Karpas-422 (cell line): ENCODE results near the gene SNRPF. TPM values are rescaled to one million over a fixed set of nuclear protein-coding genes. Genes with fewer than 3 reads are reported as not detected.

Experiments
- DNase-seq: peaks from one replicate; pipeline ENCODE4 v3.0.0-alpha.2; 2015
- H2AFZ ChIP-seq: fragments of 200-600 bp; sonication (generic); 2 replicates; pipeline ENCODE4 v1.6.1; 2014; ENCODE audit warnings: antibody characterized with exemption, low read length, mixed read lengths
- H3K27ac ChIP-seq: fragments of 200-600 bp; sonication (generic); 2 replicates; pipeline ENCODE4 v1.5.1; 2014; ENCODE audit warnings: mild to moderate bottlenecking, low read length, moderate library complexity
- H3K27me3 ChIP-seq: fragments of 200-600 bp; sonication (generic); 2 replicates; pipeline ENCODE4 v1.6.1; 2014; ENCODE audit warnings: low read length, mixed read lengths
- H3K36me3 ChIP-seq: fragments of 200-600 bp; sonication (generic); 2 replicates; pipeline ENCODE4 v1.6.1; 2014; ENCODE audit warnings: low read length, mixed read lengths; ENCODE audit not compliant: insufficient read depth
- H3K4me1 ChIP-seq: fragments of 200-600 bp; sonication (generic); 2 replicates; pipeline ENCODE4 v1.6.1; 2014; ENCODE audit warnings: mild to moderate bottlenecking, low read length, mixed read lengths
- H3K4me2 ChIP-seq: fragments of 200-600 bp; sonication (generic); 2 replicates; pipeline ENCODE4 v1.6.1; 2014; ENCODE audit warnings: low read length, low read depth, mild to moderate bottlenecking; ENCODE audit not compliant: poor library complexity, severe bottlenecking
- H3K4me3 ChIP-seq: fragments of 200-600 bp; sonication (generic); 2 replicates; pipeline ENCODE4 v1.5.1; 2014; ENCODE audit warnings: mild to moderate bottlenecking, antibody characterized with exemption, low read length, mixed read lengths
- H3K79me2 ChIP-seq: fragments of 200-600 bp; sonication (generic); 2 replicates; pipeline ENCODE4 v1.6.1; 2014; ENCODE audit warnings: mild to moderate bottlenecking, low read length, mixed read lengths
- H3K9ac ChIP-seq: fragments of 200-600 bp; sonication (generic); 2 replicates; pipeline ENCODE4 v1.6.0; 2014; ENCODE audit warnings: low read length
- H3K9me2 ChIP-seq: fragments of 200-600 bp; sonication (generic), shearing (Covaris generic); replicated peaks from 2 replicates; pipeline ENCODE4 v1.6.0; 2014; ENCODE audit warnings: mild to moderate bottlenecking, low read length, moderate library complexity; ENCODE audit not compliant: insufficient read depth
- H3K9me3 ChIP-seq: fragments of 300-700, 200-600 bp; sonication (generic); 2 replicates; pipeline ENCODE4 v1.6.1; 2014; ENCODE audit warnings: low read length, mixed read lengths
- H4K20me1 ChIP-seq: fragments of 200-600 bp; sonication (generic); 2 replicates; pipeline ENCODE4 v1.6.1; 2014; ENCODE audit warnings: mild to moderate bottlenecking, antibody characterized with exemption, low read length, low read depth; ENCODE audit not compliant: insufficient read depth
- total RNA-seq: library from RNA; depleted of rRNA; stranded (reverse); fragments of >200 nt; shearing (Covaris generic); gene quantifications from 2 replicates; pipeline ENCODE4 v1.2.3, GENCODE V29; 2014; ENCODE audit warnings: low replicate concordance

Gene SNRPF
- total RNA-seq, 1 experiment from 2014 or later: 41.4 TPM

- no peak overlapping the region for H3K27ac ChIP-seq
Measured at GRCh38 chr12:95863337-95863736, 4.6 kb downstream of the SNRPF start.

GRCh38 chr12:95870897-95871296, 12.1 kb downstream of the SNRPF start:
- peaks cover 25% of the 10 kb centered on the region; the same call in 1 of the 2 replicates for H3K36me3 ChIP-seq
- no peaks in the 10 kb centered on the region for H3K9me3 ChIP-seq
- no peaks in the 10 kb centered on the region for H3K4me1 ChIP-seq
- H2AFZ ChIP-seq: no peak overlapping the region
- peaks cover 4% of the 10 kb centered on the region; the same call in 1 of the 2 replicates for H3K79me2 ChIP-seq
- no peak overlapping the region for H3K27ac ChIP-seq
- no peaks in the 10 kb centered on the region for H4K20me1 ChIP-seq
- no peaks in the 10 kb centered on the region for H3K27me3 ChIP-seq
- DNase-seq: no peak
- no peaks in the 10 kb centered on the region for H3K9me2 ChIP-seq
- H3K4me2 ChIP-seq: no peak overlapping the region
- H3K4me3 ChIP-seq: no peak overlapping the region
- no peak overlapping the region for H3K9ac ChIP-seq

More at GRCh38 chr12:95863337-95863736, 4.6 kb downstream of the SNRPF start:
- Histone ChIP-seq H4K20me1 (0 out of 2 replicates have a peak, but pooled peaks cover 9% of the 10 kb centered on the region), H3K27me3 (no peaks in the 10 kb centered on the region), H3K79me2 (peaks cover 71% of the 10 kb centered on the region), H3K9me3 (no peaks in the 10 kb centered on the region), H3K4me1 (peaks cover 12% of the 10 kb centered on the region), H3K36me3 (peaks cover 63% of the 10 kb centered on the region), H2AFZ (no peak overlapping the region), H3K4me3 (no peak overlapping the region), H3K9ac (no peak overlapping the region), H3K9me2 (no peaks in the 10 kb centered on the region), H3K4me2 (no peak overlapping the region)
- DNase-seq: no peak

GRCh38 chr12:95874452-95874851, 15.7 kb downstream of the SNRPF start:
- no peak overlapping the region for H3K4me3 ChIP-seq
- H3K9ac ChIP-seq: no peak overlapping the region
- H3K36me3 ChIP-seq: no peaks in the 10 kb centered on the region
- no peaks in the 10 kb centered on the region for H4K20me1 ChIP-seq
- H3K4me1 ChIP-seq: no peaks in the 10 kb centered on the region
- no peak overlapping the region for H3K4me2 ChIP-seq
- no peaks in the 10 kb centered on the region for H3K79me2 ChIP-seq
- no peaks in the 10 kb centered on the region for H3K9me3 ChIP-seq
- H3K9me2 ChIP-seq: no peaks in the 10 kb centered on the region
- H2AFZ ChIP-seq: no peak overlapping the region
- no peak overlapping the region for H3K27ac ChIP-seq
- H3K27me3 ChIP-seq: no peaks in the 10 kb centered on the region
- no peak for DNase-seq

- H3K36me3 ChIP-seq: no peaks in the 10 kb centered on the region
- DNase-seq: no peak
- no peak overlapping the region for H3K27ac ChIP-seq
- no peaks in the 10 kb centered on the region for H3K4me1 ChIP-seq
- H3K9me3 ChIP-seq: no peaks in the 10 kb centered on the region
- no peak overlapping the region for H2AFZ ChIP-seq
- H3K9ac ChIP-seq: no peak overlapping the region
- H3K27me3 ChIP-seq: no peaks in the 10 kb centered on the region
- H3K9me2 ChIP-seq: no peaks in the 10 kb centered on the region
- H4K20me1 ChIP-seq: no peaks in the 10 kb centered on the region
- H3K4me3 ChIP-seq: no peak overlapping the region
- no peak overlapping the region for H3K4me2 ChIP-seq
- H3K79me2 ChIP-seq: no peaks in the 10 kb centered on the region
Measured at GRCh38 chr12:95877622-95878021, 18.9 kb downstream of the SNRPF start.

GRCh38 chr12:95880895-95881294, 22.1 kb downstream of the SNRPF start:
- H3K9ac ChIP-seq: no peak overlapping the region
- no peaks in the 10 kb centered on the region for H3K36me3 ChIP-seq
- no peaks in the 10 kb centered on the region for H3K9me3 ChIP-seq
- no peak overlapping the region for H3K4me3 ChIP-seq
- H3K79me2 ChIP-seq: no peaks in the 10 kb centered on the region
- H3K9me2 ChIP-seq: no peaks in the 10 kb centered on the region
- no peaks in the 10 kb centered on the region for H4K20me1 ChIP-seq
- no peak for DNase-seq
- no peak overlapping the region for H3K4me2 ChIP-seq
- no peaks in the 10 kb centered on the region for H3K4me1 ChIP-seq
- no peaks in the 10 kb centered on the region for H3K27me3 ChIP-seq
- no peak overlapping the region for H3K27ac ChIP-seq
- no peak overlapping the region for H2AFZ ChIP-seq

- no peaks in the 10 kb centered on the region for H4K20me1 ChIP-seq
- DNase-seq: no peak
- no peak overlapping the region for H3K9ac ChIP-seq
- no peak overlapping the region for H3K4me2 ChIP-seq
- H3K4me3 ChIP-seq: no peak overlapping the region
- no peaks in the 10 kb centered on the region for H3K79me2 ChIP-seq
- no peaks in the 10 kb centered on the region for H3K36me3 ChIP-seq
- H2AFZ ChIP-seq: no peak overlapping the region
- no peaks in the 10 kb centered on the region for H3K4me1 ChIP-seq
- H3K27ac ChIP-seq: no peak overlapping the region
- H3K27me3 ChIP-seq: no peaks in the 10 kb centered on the region
- no peaks in the 10 kb centered on the region for H3K9me2 ChIP-seq
- H3K9me3 ChIP-seq: no peaks in the 10 kb centered on the region
Measured at GRCh38 chr12:95881331-95881955, 22.7 kb downstream of the SNRPF start.

- no peak overlapping the region for H3K4me2 ChIP-seq
- H3K9me2 ChIP-seq: no peaks in the 10 kb centered on the region
- no peak overlapping the region for H3K4me3 ChIP-seq
- H3K9ac ChIP-seq: no peak overlapping the region
- no peaks in the 10 kb centered on the region for H3K79me2 ChIP-seq
- H4K20me1 ChIP-seq: no peaks in the 10 kb centered on the region
- no peaks in the 10 kb centered on the region for H3K36me3 ChIP-seq
- no peak overlapping the region for H2AFZ ChIP-seq
- H3K27me3 ChIP-seq: no peaks in the 10 kb centered on the region
- H3K9me3 ChIP-seq: no peaks in the 10 kb centered on the region
- H3K4me1 ChIP-seq: no peaks in the 10 kb centered on the region
- H3K27ac ChIP-seq: no peak overlapping the region
- DNase-seq: no peak
Measured at GRCh38 chr12:95882080-95882479, 23.3 kb downstream of the SNRPF start.

GRCh38 chr12:95882873-95883272, 24.1 kb downstream of the SNRPF start:
- Histone ChIP-seq H3K27me3 (no peaks in the 10 kb centered on the region), H2AFZ (no peak overlapping the region), H3K4me1 (no peaks in the 10 kb centered on the region), H3K27ac (no peak overlapping the region), H3K9me2 (no peaks in the 10 kb centered on the region), H3K4me3 (no peak overlapping the region), H4K20me1 (no peaks in the 10 kb centered on the region), H3K9me3 (no peaks in the 10 kb centered on the region), H3K79me2 (no peaks in the 10 kb centered on the region), H3K9ac (no peak overlapping the region), H3K36me3 (no peaks in the 10 kb centered on the region), H3K4me2 (no peak overlapping the region)
- no peak for DNase-seq
